ENCODE measurements around the gene FREM3.
"Not testable (repeated sequence)": the region's sequence is repeated elsewhere in the genome, so short reads cannot be mapped to it uniquely, and the experiment has no call there.

Gene FREM3

DNA sequence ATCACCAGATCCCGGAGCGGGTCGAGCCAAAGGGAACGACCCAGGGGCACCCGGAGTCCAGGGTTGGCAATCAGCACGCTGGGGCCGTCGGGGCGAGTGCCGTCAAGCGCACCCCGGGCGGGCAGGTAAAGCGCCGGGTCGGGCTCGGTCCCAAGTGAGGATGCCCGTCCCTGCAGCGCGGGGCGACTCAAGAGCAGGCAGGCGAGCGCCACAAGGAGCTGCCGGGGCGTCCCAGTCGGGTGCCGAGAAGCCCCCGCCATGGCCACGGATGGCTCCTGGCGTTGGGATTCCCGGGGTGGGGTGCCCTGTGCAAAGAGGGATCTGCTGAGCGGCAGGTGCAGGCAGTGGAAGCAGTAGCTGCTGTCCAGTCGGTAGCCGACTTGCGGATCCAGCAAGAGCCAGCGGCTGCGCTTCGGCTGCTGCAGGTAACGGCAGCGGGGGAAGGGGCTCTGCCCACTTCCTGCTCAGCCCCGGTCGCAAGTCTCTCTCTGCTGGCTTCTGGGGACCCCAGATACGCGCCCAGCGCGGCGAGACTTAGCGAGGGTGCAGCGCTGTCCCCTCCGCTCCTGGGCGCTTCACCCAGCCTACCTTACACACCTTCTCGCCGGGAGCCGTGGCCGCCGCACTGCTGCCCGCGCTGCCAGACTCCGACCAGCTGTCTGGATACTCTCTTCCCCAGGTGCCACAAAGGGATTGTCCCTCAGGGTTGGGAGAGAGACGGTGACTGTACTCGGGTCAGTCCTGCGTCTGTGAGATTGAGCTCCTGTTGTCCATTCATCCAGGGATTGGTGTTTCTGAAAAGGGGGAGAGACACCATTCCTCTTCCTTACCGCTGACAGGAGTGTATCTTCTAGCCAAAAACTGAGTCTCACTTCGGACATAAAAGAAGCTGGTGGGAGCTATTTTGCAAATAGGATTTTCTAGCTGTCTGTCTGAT lies at the start of gene FREM3:
FREM3 (minus strand) TSS at position 260 of the 937 bp plus-strand sequence; CDS start at position 260, 0 bp downstream.
- no peak within 1 kb of the TSS for H3K4me3 ChIP-seq (ENCODE audit: low read depth, low read length)
- TF ChIP-seq, protein P1, sequence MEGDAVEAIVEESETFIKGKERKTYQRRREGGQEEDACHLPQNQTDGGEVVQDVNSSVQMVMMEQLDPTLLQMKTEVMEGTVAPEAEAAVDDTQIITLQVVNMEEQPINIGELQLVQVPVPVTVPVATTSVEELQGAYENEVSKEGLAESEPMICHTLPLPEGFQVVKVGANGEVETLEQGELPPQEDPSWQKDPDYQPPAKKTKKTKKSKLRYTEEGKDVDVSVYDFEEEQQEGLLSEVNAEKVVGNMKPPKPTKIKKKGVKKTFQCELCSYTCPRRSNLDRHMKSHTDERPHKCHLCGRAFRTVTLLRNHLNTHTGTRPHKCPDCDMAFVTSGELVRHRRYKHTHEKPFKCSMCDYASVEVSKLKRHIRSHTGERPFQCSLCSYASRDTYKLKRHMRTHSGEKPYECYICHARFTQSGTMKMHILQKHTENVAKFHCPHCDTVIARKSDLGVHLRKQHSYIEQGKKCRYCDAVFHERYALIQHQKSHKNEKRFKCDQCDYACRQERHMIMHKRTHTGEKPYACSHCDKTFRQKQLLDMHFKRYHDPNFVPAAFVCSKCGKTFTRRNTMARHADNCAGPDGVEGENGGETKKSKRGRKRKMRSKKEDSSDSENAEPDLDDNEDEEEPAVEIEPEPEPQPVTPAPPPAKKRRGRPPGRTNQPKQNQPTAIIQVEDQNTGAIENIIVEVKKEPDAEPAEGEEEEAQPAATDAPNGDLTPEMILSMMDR (IDR thresholded peaks at IDR 0.05; ENCODE audit: borderline replicate concordance, insufficient read depth, low read depth, low read length): no peak

DNA sequence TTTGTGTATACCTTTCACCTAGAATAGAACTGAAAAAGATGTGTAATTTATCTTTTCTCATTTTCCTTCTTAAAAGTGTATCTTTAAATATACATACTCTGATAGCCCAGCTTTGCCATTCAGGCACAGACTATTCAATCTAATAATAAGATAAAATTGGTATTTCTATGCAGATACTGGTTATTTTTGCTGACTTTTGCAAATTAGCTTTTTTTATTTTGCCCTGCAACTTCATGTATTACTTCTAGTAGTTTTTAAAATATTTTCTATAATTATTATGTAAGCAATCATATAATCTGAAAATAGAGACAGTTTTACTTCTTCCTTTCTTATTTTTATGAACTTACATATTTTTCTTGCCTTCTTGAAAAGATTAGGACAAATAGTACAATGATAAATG lies 45.4 kb upstream of the FREM3 start:
- TF ChIP-seq, protein P1 (IDR thresholded peaks at IDR 0.05; ENCODE audit: borderline replicate concordance, insufficient read depth, low read depth, low read length): no peak

DNA sequence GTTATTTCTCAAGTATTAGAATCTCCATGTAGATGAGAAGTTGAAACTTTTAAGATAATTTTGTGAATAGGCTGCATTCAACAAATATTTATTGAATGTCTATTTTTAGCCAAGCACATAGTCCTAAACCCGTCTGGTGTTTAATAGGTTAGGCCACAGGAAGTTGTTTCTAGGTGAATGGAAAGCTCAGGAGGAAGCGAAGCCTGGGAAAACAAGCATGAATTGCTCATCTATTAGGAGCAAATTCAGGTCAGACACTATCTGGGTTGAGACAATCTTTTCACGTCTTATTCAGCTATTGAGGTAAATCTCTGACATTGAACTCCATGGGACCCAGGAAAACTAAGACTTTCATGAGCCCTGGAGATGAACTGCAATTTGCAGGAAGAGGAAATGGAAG lies 43.1 kb upstream of the FREM3 start:
- TF ChIP-seq, protein P1 (IDR thresholded peaks at IDR 0.05; ENCODE audit: borderline replicate concordance, insufficient read depth, low read depth, low read length): no peak
- no peak overlapping the region for H3K4me3 ChIP-seq (ENCODE audit: low read depth, low read length)

More for the DNA sequence above, 45.4 kb upstream of the FREM3 start:
- H3K4me3 ChIP-seq (ENCODE audit: low read depth, low read length): no peak overlapping the region

DNA sequence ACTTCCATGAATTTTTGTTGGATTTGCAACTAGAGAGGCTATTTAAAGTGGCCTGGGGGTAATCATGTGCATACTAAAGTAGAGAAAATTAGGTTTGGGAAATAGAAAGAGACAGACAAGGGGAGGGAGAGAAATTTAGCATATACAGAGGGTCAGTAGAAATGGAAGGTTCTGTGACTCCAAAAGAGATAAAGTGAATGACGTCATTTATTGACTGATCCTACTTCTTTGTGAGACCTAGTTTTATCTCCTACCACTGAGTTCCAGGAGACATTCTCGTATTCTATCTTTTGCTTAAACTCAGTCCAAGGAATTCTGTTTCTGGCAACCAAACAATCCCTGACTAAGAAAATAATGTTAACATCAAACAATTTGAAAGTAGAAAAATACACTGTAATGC lies 42.4 kb upstream of the FREM3 start:
- TF ChIP-seq, protein P1 (IDR thresholded peaks at IDR 0.05; ENCODE audit: borderline replicate concordance, insufficient read depth, low read depth, low read length): no peak

DNA sequence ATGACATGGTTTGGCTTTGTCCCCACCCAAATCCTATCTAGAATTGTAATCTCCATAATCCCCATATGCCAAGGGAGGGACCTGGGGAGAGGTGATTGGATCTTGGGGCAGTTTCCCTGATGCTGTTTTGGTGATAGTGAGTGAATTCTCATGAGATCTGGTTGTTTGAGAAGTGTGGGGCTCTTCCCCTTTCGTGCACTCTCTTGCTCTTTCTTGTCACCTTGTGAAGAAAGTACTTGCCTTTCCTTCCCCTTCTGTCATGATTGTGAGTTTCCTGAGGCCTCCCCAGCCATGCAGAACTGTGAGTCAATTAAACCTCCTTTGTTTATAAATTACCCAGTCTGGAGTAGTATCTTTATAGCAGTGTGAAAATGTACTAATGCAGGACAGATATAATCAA lies 36.4 kb upstream of the FREM3 start:
- TF ChIP-seq, protein P1 (IDR thresholded peaks at IDR 0.05; ENCODE audit: borderline replicate concordance, insufficient read depth, low read depth, low read length): no peak
- H3K4me3 ChIP-seq (ENCODE audit: low read depth, low read length): no peak overlapping the region

More for the DNA sequence above, 42.4 kb upstream of the FREM3 start:
- no peak overlapping the region for H3K4me3 ChIP-seq (ENCODE audit: low read depth, low read length)

DNA sequence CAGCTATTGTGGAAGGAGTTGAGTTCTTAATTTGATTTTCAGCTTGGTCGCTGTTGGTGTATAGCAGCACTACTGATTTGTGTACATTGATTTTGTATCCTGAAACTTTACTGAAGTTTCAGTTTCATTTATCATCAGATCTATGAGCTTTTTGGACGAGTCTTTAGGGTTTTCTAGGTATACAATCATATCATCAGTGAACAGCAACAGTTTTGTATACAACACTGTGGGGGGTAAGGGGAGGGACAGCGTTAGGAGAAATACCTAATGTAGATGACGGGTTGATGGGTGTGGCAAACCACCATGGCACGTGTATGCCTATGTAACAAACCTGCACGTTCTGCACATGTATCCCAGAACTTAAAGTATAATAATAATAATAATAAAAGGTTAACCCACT lies 35.6 kb upstream of the FREM3 start:
- H3K4me3 ChIP-seq (ENCODE audit: low read depth, low read length): not testable (repeated sequence)

DNA sequence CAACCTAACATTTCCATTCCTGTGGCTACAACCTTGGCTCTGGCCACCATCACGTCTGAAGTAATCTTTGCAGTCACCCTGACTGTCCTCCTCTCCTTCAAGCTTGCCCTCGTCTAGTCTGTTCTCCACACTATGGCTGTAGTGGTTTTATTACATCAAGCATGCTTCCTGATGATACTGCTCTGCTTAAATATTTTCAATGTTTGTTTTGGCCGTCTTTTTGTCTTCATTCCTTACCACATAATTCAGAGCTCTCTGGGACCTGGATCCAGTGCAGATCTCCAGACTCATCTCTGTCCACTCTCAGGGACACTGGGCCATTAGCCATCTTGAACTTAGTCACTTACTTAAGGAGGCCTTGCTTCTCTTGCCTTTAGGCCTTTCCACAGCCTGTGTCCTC lies 27.7 kb upstream of the FREM3 start:
- no peak overlapping the region for H3K4me3 ChIP-seq (ENCODE audit: low read depth, low read length)
- TF ChIP-seq, protein P1 (IDR thresholded peaks at IDR 0.05; ENCODE audit: borderline replicate concordance, insufficient read depth, low read depth, low read length): no peak
